DMS53 treated with DMSO at 0.1 percent for 48 hours (cell line): ENCODE measurements around the gene CYP17A1.

Experiments
- DNase-seq: peaks from one replicate; lab custom pipeline; 2025; ENCODE audit not compliant: unreplicated experiment; lab: John Stamatoyannopoulos, UW

The CYP17A1 gene

GRCh38 chr10:102811346-102811745, 25.9 kb downstream of the CYP17A1 start:
- DNase-seq, result no peak

GRCh38 chr10:102808380-102808779, 28.8 kb downstream of the CYP17A1 start:
- no peak for DNase-seq

GRCh38 chr10:102804382-102805055, 32.7 kb downstream of the CYP17A1 start:
- DNase-seq, result no peak

GRCh38 chr10:102802920-102803534, 34.2 kb downstream of the CYP17A1 start:
- DNase-seq, result no peak

GRCh38 chr10:102801978-102802377, 35.2 kb downstream of the CYP17A1 start:
- no peak for DNase-seq

GRCh38 chr10:102801496-102801895, 35.7 kb downstream of the CYP17A1 start:
- DNase-seq, result no peak

GRCh38 chr10:102800611-102801335, 36.4 kb downstream of the CYP17A1 start:
- DNase-seq, result no peak

- DNase-seq, result no peak
Observed at GRCh38 chr10:102799691-102800471, 37.3 kb downstream of the CYP17A1 start.

- no peak for DNase-seq
Observed at GRCh38 chr10:102796407-102797176, 40.6 kb downstream of the CYP17A1 start.

GRCh38 chr10:102795453-102796406, 41.5 kb downstream of the CYP17A1 start:
- DNase-seq, result no peak

- no peak for DNase-seq
Observed at GRCh38 chr10:102791754-102792395, 45.3 kb downstream of the CYP17A1 start.

GRCh38 chr10:102785818-102786217, 51.4 kb downstream of the CYP17A1 start:
- DNase-seq, result no peak

- no peak for DNase-seq
Observed at GRCh38 chr10:102783568-102783967, 53.6 kb downstream of the CYP17A1 start.

- no peak for DNase-seq
Observed at GRCh38 chr10:102782673-102783551, 54.3 kb downstream of the CYP17A1 start.

- no peak for DNase-seq
Observed at GRCh38 chr10:102781921-102782557, 55.2 kb downstream of the CYP17A1 start.

- no peak for DNase-seq
Observed at GRCh38 chr10:102781090-102781920, 55.9 kb downstream of the CYP17A1 start.
